H1 (cell line): ENCODE measurements around the gene LYPD4. TPM values are rescaled to one million over a fixed set of nuclear protein-coding genes. Genes with fewer than 3 reads are reported as not detected.

Experiments
- BCL11A ChIP-seq, 2 experiments: IDR thresholded peaks; one replicate each; pipeline ENCODE4 v1.6.1; 2011; ENCODE audit warnings: low read depth in 2 of 2, low read length in 2 of 2, mild to moderate bottlenecking in 2 of 2
- EGR1 ChIP-seq: IDR thresholded peaks from 2 replicates; pipeline ENCODE4 v1.6.1; 2011; ENCODE audit warnings: low read depth, low read length, borderline replicate concordance
- GTF2F1 ChIP-seq: IDR thresholded peaks from 2 replicates; pipeline ENCODE4 v1.6.1; 2012; ENCODE audit warnings: low read depth, low read length, improper control_type of control experiment, borderline replicate concordance
- TAF7 ChIP-seq: optimal IDR thresholded peaks from 2 replicates; pipeline ENCODE3; 2011; ENCODE audit warnings: low read depth, mild to moderate bottlenecking, inconsistent platforms, low read length, moderate library complexity, borderline replicate concordance
- YY1 ChIP-seq: IDR thresholded peaks from 2 replicates; pipeline ENCODE4 v1.6.1; 2011; ENCODE audit warnings: low read depth, mild to moderate bottlenecking, low read length
- polyA plus RNA-seq, 7 experiments: library from polyadenylated mRNA; depleted of rRNA in 3 of 7; stranded (reverse) in 5 of 7; unstranded in 2 of 7; fragments of >200 nt in 5 of 7; fragments of 200-250 nt in 2 of 7; gene quantifications; 1 replicate in 5 of 7; 2 replicates in 1 of 7; 4 replicates in 1 of 7; pipeline versions ENCODE4 v1.2.1 to v1.2.3, GENCODE V29; 2011 to 2013; ENCODE audit warnings: missing spikeins in 2 of 7, mixed read lengths in 2 of 7
- total RNA-seq: library from RNA; stranded (reverse); fragmentation: NEBNext Ultra II Directional; extraction: Animal tissue kit (Norgen Biotek cat#: 25700); gene quantifications from 2 replicates; pipeline ENCODE4 v1.2.1, GENCODE V29; 2021
- TF ChIP-seq, protein P1 (sequence below): IDR thresholded peaks from 2 replicates; pipeline ENCODE4 v1.6.1; 2012; ENCODE audit warnings: inconsistent platforms
- TF ChIP-seq, protein P2 (sequence below): IDR thresholded peaks from 2 replicates; pipeline ENCODE4 v1.6.1; 2011; ENCODE audit warnings: low read length, improper control_type of control experiment

LYPD4 gene
- total and polyA plus RNA-seq, 2 of the 8 experiments (the other 6 are each of a cell fraction or from before 2014, with no cell fraction given), result 0.06 TPM; not detected in 1

DNA sequence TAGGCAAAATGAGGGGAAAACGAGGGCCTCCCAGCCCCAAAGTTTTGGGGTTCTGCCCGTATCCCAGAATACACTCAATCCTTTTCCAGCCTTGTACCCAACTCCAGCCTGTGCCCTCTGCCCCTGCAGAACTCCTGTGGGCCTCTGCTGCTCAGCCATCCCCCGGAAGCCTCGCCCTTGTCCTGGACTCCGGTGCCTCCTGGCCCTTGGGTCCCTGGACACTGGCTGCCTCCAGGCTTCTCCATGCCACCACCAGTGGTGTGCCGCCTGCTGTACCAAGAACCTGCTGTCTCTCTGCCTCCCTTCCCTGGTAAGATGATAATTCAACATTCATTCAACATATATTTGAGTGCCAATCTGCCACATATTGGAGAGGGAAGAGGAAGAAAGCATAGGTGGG is 4.2 kb upstream of the LYPD4 start (continued):
- TF ChIP-seq TAF7, result no peak
- TF ChIP-seq, protein P1, sequence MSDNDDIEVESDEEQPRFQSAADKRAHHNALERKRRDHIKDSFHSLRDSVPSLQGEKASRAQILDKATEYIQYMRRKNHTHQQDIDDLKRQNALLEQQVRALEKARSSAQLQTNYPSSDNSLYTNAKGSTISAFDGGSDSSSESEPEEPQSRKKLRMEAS, result no peak
- TF ChIP-seq GTF2F1, result no peak
- no peak for TF ChIP-seq BCL11A (IDR thresholded peaks at IDR 0.05; ENCODE audit: low read depth in 2 of 2, low read length in 2 of 2)
- TF ChIP-seq EGR1, result no peak
- TF ChIP-seq, protein P2, sequence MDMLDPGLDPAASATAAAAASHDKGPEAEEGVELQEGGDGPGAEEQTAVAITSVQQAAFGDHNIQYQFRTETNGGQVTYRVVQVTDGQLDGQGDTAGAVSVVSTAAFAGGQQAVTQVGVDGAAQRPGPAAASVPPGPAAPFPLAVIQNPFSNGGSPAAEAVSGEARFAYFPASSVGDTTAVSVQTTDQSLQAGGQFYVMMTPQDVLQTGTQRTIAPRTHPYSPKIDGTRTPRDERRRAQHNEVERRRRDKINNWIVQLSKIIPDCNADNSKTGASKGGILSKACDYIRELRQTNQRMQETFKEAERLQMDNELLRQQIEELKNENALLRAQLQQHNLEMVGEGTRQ, result no peak
- no peak for TF ChIP-seq YY1
